ENCODE measurements around the gene RPGRIP1. TPM values are rescaled to one million over a fixed set of nuclear protein-coding genes. Genes with fewer than 3 reads are reported as not detected.

Gene RPGRIP1
- total RNA-seq, 4 donors from 2014 or later = not detected

GRCh38 chr14:21244544-21244943 lies 35.3 kb upstream of the RPGRIP1 start:
- intact Hi-C loops (cut with DNase I) = no loop called here
- Histone ChIP-seq H3K27me3 (no peaks in the 10 kb centered on the region), H3K4me1 (peaks cover 29 to 90% (median 82%) of the 10 kb centered on the region in 4 donors), H3K27ac (replicated peaks in 1 of 4) (no peak overlapping the region), H3K9me3 (no peaks in the 10 kb centered on the region), H3K36me3 (peaks cover 0 to 47% (median 35%) of the 10 kb centered on the region in 4 donors), H3K4me3 (no peak overlapping the region)
- no peak for TF ChIP-seq CTCF (IDR thresholded peaks at IDR 0.05)
- TF ChIP-seq POLR2A (IDR thresholded peaks at IDR 0.05; ENCODE audit: low read depth) = no peak
- peak in 1 of 2 donors; percentile 38 for TF ChIP-seq POLR2AphosphoS5 (IDR thresholded peaks at IDR 0.05)
- TF ChIP-seq EP300 (IDR thresholded peaks at IDR 0.05) = no peak
- DNase-seq (ENCODE audit: extremely low spot score) = no peak
- 82% methylated on average over 7 of the region's 7 CpGs for WGBS

- 92% methylated on average over 5 of the region's 7 CpGs for WGBS
- intact Hi-C loops (cut with DNase I) = no loop called here
- Histone ChIP-seq H3K27me3 (no peaks in the 10 kb centered on the region), H3K4me3 (no peak overlapping the region), H3K4me1 (peaks cover 21 to 81% (median 69%) of the 10 kb centered on the region in 4 donors), H3K36me3 (peaks cover 10 to 58% (median 44%) of the 10 kb centered on the region in 4 donors), H3K27ac (replicated peaks in 1 of 4) (no peak overlapping the region), H3K9me3 (no peaks in the 10 kb centered on the region)
- DNase-seq (ENCODE audit: extremely low spot score) = no peak
- TF ChIP-seq POLR2A (IDR thresholded peaks at IDR 0.05; ENCODE audit: low read depth) = no peak
Observed at GRCh38 chr14:21245813-21246212, 34.1 kb upstream of the RPGRIP1 start.

GRCh38 chr14:21248338-21248737 lies 31.5 kb upstream of the RPGRIP1 start:
- intact Hi-C loops (cut with DNase I) = no loop called here
- peaks cover 17 to 70% (median 48%) of the 10 kb centered on the region in 4 donors for H3K36me3 ChIP-seq

GRCh38 chr14:21248739-21249411 lies 31.0 kb upstream of the RPGRIP1 start:
- intact Hi-C loops (cut with DNase I) = no loop called here
- 90% methylated on average over 8 of the region's 8 CpGs for WGBS
- peaks cover 17 to 70% (median 46%) of the 10 kb centered on the region in 4 donors for H3K36me3 ChIP-seq

More at GRCh38 chr14:21248338-21248737, 31.5 kb upstream of the RPGRIP1 start:
- peaks cover 12 to 77% (median 55%) of the 10 kb centered on the region in 4 donors for H3K4me1 ChIP-seq
- WGBS = 94% methylated on average over 1 of the region's 1 CpG
- H3K4me3 ChIP-seq = no peak overlapping the region
- no peak for TF ChIP-seq CTCF (IDR thresholded peaks at IDR 0.05)
- no peak for TF ChIP-seq POLR2AphosphoS5 (IDR thresholded peaks at IDR 0.05)
- no peak for TF ChIP-seq EP300 (IDR thresholded peaks at IDR 0.05)
- no peak for TF ChIP-seq POLR2A (IDR thresholded peaks at IDR 0.05; ENCODE audit: low read depth)
- no peaks in the 10 kb centered on the region for H3K27me3 ChIP-seq
- no peaks in the 10 kb centered on the region for H3K9me3 ChIP-seq
- H3K27ac ChIP-seq (replicated peaks in 1 of 4) = no peak overlapping the region
- DNase-seq (ENCODE audit: extremely low spot score) = no peak

More at GRCh38 chr14:21248739-21249411, 31.0 kb upstream of the RPGRIP1 start:
- Histone ChIP-seq H3K27ac (replicated peaks in 1 of 4) (no peak overlapping the region), H3K9me3 (no peaks in the 10 kb centered on the region), H3K4me1 (peaks cover 12 to 78% (median 56%) of the 10 kb centered on the region in 4 donors), H3K27me3 (no peaks in the 10 kb centered on the region), H3K4me3 (no peak overlapping the region)
- TF ChIP-seq CTCF (IDR thresholded peaks at IDR 0.05) (no peak), POLR2AphosphoS5 (IDR thresholded peaks at IDR 0.05) (no peak), EP300 (IDR thresholded peaks at IDR 0.05) (no peak), POLR2A (IDR thresholded peaks at IDR 0.05; ENCODE audit: low read depth) (no peak)
- DNase-seq (ENCODE audit: extremely low spot score) = no peak

Measured in esophagus muscularis mucosa (tissue), 4 donors.